WI38 (cell line): ENCODE data around the gene SPTBN4.

ENCODE experiments used
- H3K4me3 ChIP-seq: 2 replicates; pipeline ENCODE4 v1.5.1; 2011; ENCODE audit warnings: low read depth, mild to moderate bottlenecking, control low read depth, low read length
- CTCF ChIP-seq: IDR thresholded peaks from 2 replicates; pipeline ENCODE4 v1.5.1; 2012; ENCODE audit warnings: low read depth, mild to moderate bottlenecking, control low read depth, low read length

The SPTBN4 gene

GRCh38 chr19:40582467-40582866 is 115.7 kb downstream of the SPTBN4 start:
- TF ChIP-seq CTCF = no peak
- H3K4me3 ChIP-seq = no peak overlapping the region

DNA sequence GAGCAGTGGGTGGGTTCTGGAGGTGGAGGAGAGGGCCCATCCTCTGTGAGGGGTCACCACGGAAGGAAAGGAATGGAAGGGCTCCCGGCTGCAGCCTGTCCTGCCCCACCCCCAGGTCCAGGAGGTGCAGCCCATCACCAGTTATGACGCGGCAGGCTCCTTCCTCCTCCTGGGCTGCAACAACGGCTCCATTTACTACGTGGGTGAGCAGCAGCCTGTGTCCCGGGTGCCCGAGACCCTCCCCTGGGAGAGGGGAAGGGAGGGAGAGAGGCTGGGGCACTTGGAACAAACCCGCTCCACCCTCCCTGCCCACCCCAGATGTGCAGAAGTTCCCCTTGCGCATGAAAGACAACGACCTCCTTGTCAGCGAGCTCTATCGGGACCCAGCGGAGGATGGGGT is 116.5 kb downstream of the SPTBN4 start:
- H3K4me3 ChIP-seq = no peak overlapping the region
- no peak for TF ChIP-seq CTCF

DNA sequence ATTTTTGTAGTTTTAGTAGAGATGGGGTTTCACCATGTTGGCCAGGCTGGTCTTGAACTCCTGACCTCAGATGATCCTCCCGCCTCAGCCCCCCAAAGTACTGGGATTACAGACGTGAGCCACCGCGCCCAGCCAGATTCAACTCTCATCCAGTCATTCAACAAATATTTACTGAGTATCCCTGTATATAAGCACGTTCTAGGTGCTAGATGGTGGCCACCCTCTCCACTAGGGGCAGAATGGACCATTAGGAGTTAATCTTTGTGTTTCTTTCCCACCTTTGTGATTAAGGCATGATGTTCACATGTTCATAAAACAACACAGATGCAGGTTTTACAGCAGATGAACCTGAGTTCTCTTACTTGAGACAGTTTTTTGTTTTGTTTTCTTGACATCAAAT is 117.2 kb downstream of the SPTBN4 start:
- TF ChIP-seq CTCF = 0 out of 2 replicates have a peak, but pooled peaks have one; percentile 15
- no peak overlapping the region for H3K4me3 ChIP-seq

GRCh38 chr19:40585241-40585981 is 118.6 kb downstream of the SPTBN4 start:
- no peak overlapping the region for H3K4me3 ChIP-seq

GRCh38 chr19:40585982-40586422 is 119.2 kb downstream of the SPTBN4 start:
- H3K4me3 ChIP-seq = no peak overlapping the region
- no peak for TF ChIP-seq CTCF

More at GRCh38 chr19:40585241-40585981, 118.6 kb downstream of the SPTBN4 start:
- TF ChIP-seq CTCF = no peak

DNA sequence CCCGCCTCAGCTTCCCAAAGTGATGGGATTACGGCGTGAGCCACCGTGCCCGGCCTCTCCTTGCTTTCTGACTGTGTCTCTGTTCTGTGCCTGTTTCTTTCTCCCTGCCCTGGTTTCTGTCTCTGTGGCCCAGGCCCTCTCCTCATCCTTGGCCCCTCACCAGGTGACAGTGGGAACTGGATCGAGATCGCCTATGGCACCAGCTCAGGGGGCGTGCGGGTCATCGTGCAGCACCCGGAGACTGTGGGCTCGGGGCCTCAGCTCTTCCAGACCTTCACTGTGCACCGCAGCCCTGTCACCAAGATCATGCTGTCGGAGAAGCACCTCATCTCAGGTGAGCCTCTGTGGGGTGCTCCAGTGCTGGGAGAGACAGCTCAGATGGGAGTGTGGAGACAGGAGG is 119.8 kb downstream of the SPTBN4 start:
- no peak overlapping the region for H3K4me3 ChIP-seq
- TF ChIP-seq CTCF = no peak

GRCh38 chr19:40588110-40588854 is 121.5 kb downstream of the SPTBN4 start:
- no peak overlapping the region for H3K4me3 ChIP-seq
- no peak for TF ChIP-seq CTCF
